ENCODE data around the gene TBC1D22A.

- TF ChIP-seq CTCF (conservative IDR thresholded peaks at IDR 0.05; ENCODE audit: low read length) (no peak), EZH2phosphoT487 (IDR thresholded peaks at IDR 0.05; ENCODE audit: borderline replicate concordance, low read depth, low read length) (no peak)
Observed at GRCh38 chr22:47090591-47091245, 328.3 kb downstream of the TBC1D22A start.

All from OCI-LY7 (cell line).